Measurements from ENCODE around the gene SLC37A2.
"Not testable (repeated sequence)": the region's sequence is repeated elsewhere in the genome, so short reads cannot be mapped to it uniquely, and the experiment has no call there.

The SLC37A2 gene

GRCh38 chr11:125083312-125084056 lies 20.4 kb downstream of the SLC37A2 start:
- 0 out of 22 replicates have a peak, but pooled peaks cover 0 to 3% (median 0%) of the 10 kb centered on the region in 11 experiments for H4K20me1 ChIP-seq
- peaks cover 3 to 36% (median 20%) of the 10 kb centered on the region in 10 experiments; a peak in 18 of 20 replicates for H3K4me1 ChIP-seq
- peak overlapping the region in 1 of 11 experiments; percentile 22; a peak in 1 of 22 replicates for H3K9ac ChIP-seq
- no peaks in the 10 kb centered on the region for H3K9me3 ChIP-seq (replicated peaks in 1 of 11)
- peak overlapping the region in 4 of 11 experiments; percentile 14 to 38 (median 22); a peak in 3 of 22 replicates for H3K27ac ChIP-seq
- H3K4me3 ChIP-seq = no peak overlapping the region
- peak overlapping the region in 1 of 11 experiments; percentile 37; a peak in 1 of 22 replicates for H3K4me2 ChIP-seq
- no peak for TF ChIP-seq Cebpa-rat (IDR thresholded peaks at IDR 0.05)
- peaks cover 0 to 98% (median 0%) of the 10 kb centered on the region in 11 experiments; a peak in 8 of 22 replicates for H3K36me3 ChIP-seq
- H3K27me3 ChIP-seq = no peaks in the 10 kb centered on the region

- Histone ChIP-seq H3K36me3 (peaks cover 0 to 98% (median 0%) of the 10 kb centered on the region in 11 experiments; a peak in 8 of 22 replicates), H3K4me1 (peaks cover 0 to 31% (median 15%) of the 10 kb centered on the region in 10 experiments; a peak in 14 of 20 replicates), H3K27ac (no peak overlapping the region; a peak in 1 of 22 replicates), H3K4me2 (no peak overlapping the region), H3K9me3 (replicated peaks in 1 of 11) (no peaks in the 10 kb centered on the region), H3K4me3 (no peak overlapping the region), H4K20me1 (0 out of 22 replicates have a peak, but pooled peaks cover 0 to 3% (median 0%) of the 10 kb centered on the region in 11 experiments), H3K27me3 (no peaks in the 10 kb centered on the region), H3K9ac (no peak overlapping the region)
- no peak for TF ChIP-seq Cebpa-rat (IDR thresholded peaks at IDR 0.05)
Measured at GRCh38 chr11:125084057-125084416, 20.9 kb downstream of the SLC37A2 start.

GRCh38 chr11:125084761-125085231 lies 21.7 kb downstream of the SLC37A2 start:
- H3K4me1 ChIP-seq = peaks cover 0 to 24% (median 11%) of the 10 kb centered on the region in 10 experiments; a peak in 12 of 20 replicates
- no peak for TF ChIP-seq Cebpa-rat (IDR thresholded peaks at IDR 0.05)
- no peaks in the 10 kb centered on the region for H3K9me3 ChIP-seq (replicated peaks in 1 of 11)
- H3K4me2 ChIP-seq = no peak overlapping the region
- no peak overlapping the region for H3K9ac ChIP-seq
- H3K27me3 ChIP-seq = no peaks in the 10 kb centered on the region
- H3K27ac ChIP-seq = no peak overlapping the region
- H4K20me1 ChIP-seq = 0 out of 22 replicates have a peak, but pooled peaks cover 0 to 3% (median 0%) of the 10 kb centered on the region in 11 experiments
- peaks cover 0 to 93% (median 0%) of the 10 kb centered on the region in 11 experiments; a peak in 8 of 22 replicates for H3K36me3 ChIP-seq
- no peak overlapping the region for H3K4me3 ChIP-seq

- Histone ChIP-seq H4K20me1 (0 out of 22 replicates have a peak, but pooled peaks cover 0 to 3% (median 0%) of the 10 kb centered on the region in 11 experiments), H3K36me3 (peaks cover 0 to 86% (median 0%) of the 10 kb centered on the region in 11 experiments; a peak in 8 of 22 replicates), H3K27me3 (no peaks in the 10 kb centered on the region), H3K27ac (no peak overlapping the region), H3K4me2 (no peak overlapping the region), H3K9ac (no peak overlapping the region), H3K4me1 (peaks cover 0 to 24% (median 9%) of the 10 kb centered on the region in 10 experiments; a peak in 12 of 20 replicates), H3K9me3 (replicated peaks in 1 of 11) (no peaks in the 10 kb centered on the region), H3K4me3 (no peak overlapping the region)
- no peak for TF ChIP-seq Cebpa-rat (IDR thresholded peaks at IDR 0.05)
Measured at GRCh38 chr11:125085301-125086081, 22.4 kb downstream of the SLC37A2 start.

- Histone ChIP-seq H3K27ac (no peak overlapping the region; a peak in 1 of 22 replicates), H3K36me3 (peaks cover 0 to 73% (median 0%) of the 10 kb centered on the region in 11 experiments; a peak in 8 of 22 replicates)
Measured at GRCh38 chr11:125086633-125087296, 23.7 kb downstream of the SLC37A2 start.

GRCh38 chr11:125088123-125088522 lies 25.0 kb downstream of the SLC37A2 start:
- no peak overlapping the region for H3K4me3 ChIP-seq

More at GRCh38 chr11:125086633-125087296, 23.7 kb downstream of the SLC37A2 start:
- Histone ChIP-seq H3K4me2 (peak overlapping the region in 4 of 11 experiments; percentile 12 to 30 (median 16); a peak in 4 of 22 replicates), H4K20me1 (no peaks in the 10 kb centered on the region), H3K4me3 (no peak overlapping the region), H3K9ac (0 out of 22 replicates have a peak overlapping the region, but pooled peaks of 2 of the 11 experiments have one; percentile 3 to 16), H3K9me3 (replicated peaks in 1 of 11) (no peaks in the 10 kb centered on the region), H3K4me1 (peaks cover 5 to 33% (median 18%) of the 10 kb centered on the region in 10 experiments; a peak in 17 of 20 replicates), H3K27me3 (no peaks in the 10 kb centered on the region)
- no peak for TF ChIP-seq Cebpa-rat (IDR thresholded peaks at IDR 0.05)

GRCh38 chr11:125088576-125089455 lies 25.7 kb downstream of the SLC37A2 start:
- H3K27me3 ChIP-seq = no peaks in the 10 kb centered on the region
- no peak overlapping the region for H3K27ac ChIP-seq
- H3K4me1 ChIP-seq = peaks cover 5 to 28% (median 19%) of the 10 kb centered on the region in 10 experiments; a peak in 17 of 20 replicates
- H3K9ac ChIP-seq = no peak overlapping the region
- no peak overlapping the region for H3K4me2 ChIP-seq
- no peaks in the 10 kb centered on the region for H4K20me1 ChIP-seq
- no peak for TF ChIP-seq Cebpa-rat (IDR thresholded peaks at IDR 0.05)
- H3K4me3 ChIP-seq = no peak overlapping the region
- H3K36me3 ChIP-seq = peaks cover 0 to 55% (median 0%) of the 10 kb centered on the region in 11 experiments; a peak in 8 of 22 replicates
- H3K9me3 ChIP-seq (replicated peaks in 1 of 11) = no peaks in the 10 kb centered on the region

More at GRCh38 chr11:125088123-125088522, 25.0 kb downstream of the SLC37A2 start:
- peaks cover 0 to 62% (median 0%) of the 10 kb centered on the region in 11 experiments; a peak in 9 of 22 replicates for H3K36me3 ChIP-seq
- H4K20me1 ChIP-seq = no peaks in the 10 kb centered on the region
- no peaks in the 10 kb centered on the region for H3K9me3 ChIP-seq (replicated peaks in 1 of 11)
- peaks cover 5 to 33% (median 19%) of the 10 kb centered on the region in 10 experiments; a peak in 17 of 20 replicates for H3K4me1 ChIP-seq
- H3K27me3 ChIP-seq = no peaks in the 10 kb centered on the region
- no peak overlapping the region for H3K4me2 ChIP-seq
- no peak overlapping the region for H3K9ac ChIP-seq
- H3K27ac ChIP-seq = 0 out of 22 replicates have a peak overlapping the region, but pooled peaks of 1 of the 11 experiments have one; percentile 5
- no peak for TF ChIP-seq Cebpa-rat (IDR thresholded peaks at IDR 0.05)

- H3K9me3 ChIP-seq (replicated peaks in 1 of 11); H3K27ac ChIP-seq; H4K20me1 ChIP-seq; H3K4me2 ChIP-seq; H3K4me3 ChIP-seq; H3K9ac ChIP-seq; H3K27me3 ChIP-seq: not testable (repeated sequence)
- H3K4me1 ChIP-seq = peaks cover 5 to 28% (median 18%) of the 10 kb centered on the region in 10 experiments; a peak in 17 of 20 replicates
- peaks cover 0 to 49% (median under 1%) of the 10 kb centered on the region in 11 experiments; a peak in 8 of 22 replicates for H3K36me3 ChIP-seq
Measured at GRCh38 chr11:125089481-125089880, 26.4 kb downstream of the SLC37A2 start.

GRCh38 chr11:125090151-125090550 lies 27.0 kb downstream of the SLC37A2 start:
- H3K36me3 ChIP-seq = peaks cover 0 to 49% (median 4%) of the 10 kb centered on the region in 11 experiments; a peak in 10 of 22 replicates
- peaks cover 5 to 28% (median 18%) of the 10 kb centered on the region in 10 experiments; a peak in 17 of 20 replicates for H3K4me1 ChIP-seq
- not testable (repeated sequence) for H4K20me1 ChIP-seq; H3K4me2 ChIP-seq; H3K4me3 ChIP-seq; H3K9me3 ChIP-seq (replicated peaks in 1 of 11); H3K27me3 ChIP-seq; H3K9ac ChIP-seq; H3K27ac ChIP-seq

Measured in BLaER1 treated with 17β-estradiol and CSF1 and Interleukin-3, amounts not matched to agents 10 nM and 100 nM (cell line).